Kasumi-1 (cell line): ENCODE measurements around the gene PIGB.
"Not testable (repeated sequence)": the region's sequence is repeated elsewhere in the genome, so short reads cannot be mapped to it uniquely, and the experiment has no call there.

ENCODE experiments used
- DNase-seq, 2 experiments: peaks; one replicate each; lab custom pipeline; 2025; lab: John Stamatoyannopoulos, UW

The PIGB gene

GRCh38 chr15:55318588-55319494, at the start of gene PIGB, which contains the start of gene PIGBOS1:
Gene PIGB (plus strand): TSS chr15:55319222. CDS start chr15:55319251, 29 bp downstream.
Gene PIGBOS1 (minus strand): TSS chr15:55319123. CDS start chr15:55317792, 1,331 bp downstream.
- peak; percentile 93 for DNase-seq

GRCh38 chr15:55270291-55270690, 48.7 kb upstream of the PIGB start:
- DNase-seq: no peak

GRCh38 chr15:55276324-55276723, 42.7 kb upstream of the PIGB start:
- DNase-seq: no peak

- peak; percentile 94 to 95 for DNase-seq
These were observed 41.9 kb upstream of the PIGB start for GRCh38 chr15:55277116-55277564.

GRCh38 chr15:55277715-55278114, 41.3 kb upstream of the PIGB start:
- DNase-seq: no peak

- no peak for DNase-seq
These were observed 39.8 kb upstream of the PIGB start for GRCh38 chr15:55279100-55279745.

- DNase-seq: peak; percentile 18 to 52
These were observed 39.2 kb upstream of the PIGB start for GRCh38 chr15:55279746-55280351.

GRCh38 chr15:55280589-55280988, 38.4 kb upstream of the PIGB start:
- DNase-seq: not testable (repeated sequence)

GRCh38 chr15:55281517-55282228, 37.3 kb upstream of the PIGB start:
- DNase-seq: peak; percentile 49 to 65

GRCh38 chr15:55282284-55282833, 36.7 kb upstream of the PIGB start:
- DNase-seq: peak; percentile 86 to 88

GRCh38 chr15:55283379-55284147, 35.5 kb upstream of the PIGB start:
- DNase-seq: no peak

- DNase-seq: no peak
These were observed 34.6 kb upstream of the PIGB start for GRCh38 chr15:55284426-55284825.

- DNase-seq: not testable (repeated sequence)
These were observed 32.4 kb upstream of the PIGB start for GRCh38 chr15:55286442-55287189.

GRCh38 chr15:55288006-55288717, 30.9 kb upstream of the PIGB start:
- DNase-seq: no peak

- peak in 1 of 2 experiments; percentile 45 for DNase-seq
These were observed 29.8 kb upstream of the PIGB start for GRCh38 chr15:55289011-55289745.

GRCh38 chr15:55289746-55290527, 29.1 kb upstream of the PIGB start, which contains the start of gene RAB27A:
Gene RAB27A (minus strand): TSS chr15:55289813. CDS start chr15:55234934, 54,879 bp downstream.
- peak; percentile 56 to 66 for DNase-seq

GRCh38 chr15:55290528-55291057, 28.4 kb upstream of the PIGB start:
- peak; percentile 85 to 91 for DNase-seq
